Choroid plexus epithelial cell (primary cell): ENCODE results near the gene PLEKHM2.

Experiments used
- DNase-seq: peaks from one replicate; pipeline ENCODE4 v3.0.0-alpha.2; 2010; ENCODE audit warnings: low read depth
- H3K4me3 ChIP-seq: 2 replicates; pipeline ENCODE4 v1.5.1; 2011; ENCODE audit warnings: low read depth, mild to moderate bottlenecking, control low read depth, low read length, moderate library complexity
- CTCF ChIP-seq: conservative IDR thresholded peaks from 2 replicates; pipeline ENCODE4 v1.5.1; 2011; ENCODE audit warnings: low read depth, mild to moderate bottlenecking, control low read depth, inconsistent platforms, low read length, moderate library complexity

Gene PLEKHM2

GRCh38 chr1:15758343-15758931, 74.3 kb downstream of the PLEKHM2 start, which contains the start of gene FBLIM1:
FBLIM1 (plus strand) TSS chr1:15758795; CDS start chr1:15764984, 6,189 bp downstream.
- H3K4me3 ChIP-seq = peak within 1 kb of the TSS; percentile 78

DNA sequence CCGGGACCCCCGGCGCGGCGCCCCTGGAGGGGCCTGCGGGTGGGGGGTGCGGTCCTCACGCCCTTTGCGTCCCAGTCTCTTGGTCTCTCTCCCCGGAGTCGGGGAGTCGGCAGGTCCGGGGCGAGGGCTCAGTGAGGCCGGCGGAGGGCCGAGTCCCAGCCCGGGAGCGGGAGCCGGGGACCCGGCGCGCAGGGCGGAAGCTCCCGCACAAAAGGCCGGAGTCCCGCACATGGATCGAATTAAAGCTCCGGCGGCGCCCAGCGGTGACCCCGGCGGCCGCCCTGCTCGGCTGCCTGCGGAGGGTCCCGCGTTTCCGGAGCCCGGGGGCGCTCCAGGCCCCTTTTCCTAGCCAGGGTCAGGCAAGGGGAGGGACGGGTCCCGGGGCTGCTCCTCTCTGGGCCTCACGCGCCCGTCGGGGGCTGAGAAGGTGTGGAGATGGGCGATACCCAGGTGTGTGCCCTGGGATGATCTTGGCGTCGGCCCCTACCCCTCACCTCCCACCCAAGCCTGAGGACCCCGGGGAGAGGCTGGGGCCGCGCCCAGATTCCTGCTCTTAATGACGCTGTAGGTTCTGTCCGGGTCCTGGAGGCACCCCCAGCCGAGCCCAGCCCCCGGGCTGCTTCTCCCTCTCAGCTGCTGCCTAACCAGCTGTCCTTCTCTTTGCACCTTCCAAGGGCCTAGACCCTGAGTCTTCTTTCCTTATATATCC, 75.0 kb downstream of the PLEKHM2 start:
- DNase-seq = peak; percentile 26
- no peak for TF ChIP-seq CTCF
- H3K4me3 ChIP-seq = peak overlapping the region; percentile 78

More at GRCh38 chr1:15758343-15758931, 74.3 kb downstream of the PLEKHM2 start, which contains the start of gene FBLIM1:
- no peak for TF ChIP-seq CTCF
- no peak for DNase-seq

- peak; percentile 80 for DNase-seq
- H3K4me3 ChIP-seq = peak overlapping the region; percentile 78
- no peak for TF ChIP-seq CTCF
Measured at GRCh38 chr1:15760520-15761211, 76.5 kb downstream of the PLEKHM2 start.

GRCh38 chr1:15761366-15762128, 77.4 kb downstream of the PLEKHM2 start:
- H3K4me3 ChIP-seq = peak overlapping the region; percentile 78
- no peak for TF ChIP-seq CTCF
- DNase-seq = peak; percentile 34

- no peak for DNase-seq
- no peak for TF ChIP-seq CTCF
- no peak overlapping the region for H3K4me3 ChIP-seq
Measured at GRCh38 chr1:15762546-15762945, 78.4 kb downstream of the PLEKHM2 start.

- H3K4me3 ChIP-seq = no peak overlapping the region
- no peak for DNase-seq
- no peak for TF ChIP-seq CTCF
Measured at GRCh38 chr1:15764269-15764764, 80.2 kb downstream of the PLEKHM2 start.
